ENCODE results near the gene EFCAB11. TPM values are rescaled to one million over a fixed set of nuclear protein-coding genes. Genes with fewer than 3 reads are reported as not detected.

EFCAB11 gene
- total RNA-seq, 1 donor from 2014 or later = 20.8 TPM

- Mint-ChIP-seq H3K9me3 (ENCODE audit: low read depth) (no peaks in the 10 kb centered on the region), H3K36me3 (ENCODE audit: insufficient read depth) (peaks cover 10% of the 10 kb centered on the region), H3K4me3 (ENCODE audit: low read depth) (no peak overlapping the region), H3K27me3 (no peaks in the 10 kb centered on the region), H3K4me1 (ENCODE audit: low read depth) (no peaks in the 10 kb centered on the region), H3K27ac (no peak overlapping the region)
- no peak for TF ChIP-seq CTCF (IDR thresholded peaks at IDR 0.05; ENCODE audit: unreplicated experiment)
- no peak for DNase-seq (ENCODE audit: low spot score, unreplicated experiment)
Observed at GRCh38 chr14:89927186-89927865, 27.2 kb downstream of the EFCAB11 start.

- peaks cover 10% of the 10 kb centered on the region for H3K36me3 Mint-ChIP-seq (ENCODE audit: insufficient read depth)
Observed at GRCh38 chr14:89926694-89927093, 27.8 kb downstream of the EFCAB11 start.

GRCh38 chr14:89924268-89924667 is 30.3 kb downstream of the EFCAB11 start:
- no peaks in the 10 kb centered on the region for H3K4me1 Mint-ChIP-seq (ENCODE audit: low read depth)
- no peaks in the 10 kb centered on the region for H3K27me3 Mint-ChIP-seq
- peaks cover 8% of the 10 kb centered on the region for H3K36me3 Mint-ChIP-seq (ENCODE audit: insufficient read depth)
- H3K27ac Mint-ChIP-seq = no peak overlapping the region
- no peak for TF ChIP-seq CTCF (IDR thresholded peaks at IDR 0.05; ENCODE audit: unreplicated experiment)
- H3K4me3 Mint-ChIP-seq (ENCODE audit: low read depth) = no peak overlapping the region
- no peak for DNase-seq (ENCODE audit: low spot score, unreplicated experiment)
- H3K9me3 Mint-ChIP-seq (ENCODE audit: low read depth) = no peaks in the 10 kb centered on the region

More at GRCh38 chr14:89926694-89927093, 27.8 kb downstream of the EFCAB11 start:
- H3K4me3 Mint-ChIP-seq (ENCODE audit: low read depth) = no peak overlapping the region
- no peaks in the 10 kb centered on the region for H3K4me1 Mint-ChIP-seq (ENCODE audit: low read depth)
- no peak for TF ChIP-seq CTCF (IDR thresholded peaks at IDR 0.05; ENCODE audit: unreplicated experiment)
- no peak for DNase-seq (ENCODE audit: low spot score, unreplicated experiment)
- H3K9me3 Mint-ChIP-seq (ENCODE audit: low read depth) = no peaks in the 10 kb centered on the region
- H3K27ac Mint-ChIP-seq = no peak overlapping the region
- no peaks in the 10 kb centered on the region for H3K27me3 Mint-ChIP-seq

- no peak for TF ChIP-seq CTCF (IDR thresholded peaks at IDR 0.05; ENCODE audit: unreplicated experiment)
- DNase-seq (ENCODE audit: low spot score, unreplicated experiment) = no peak
- Mint-ChIP-seq H3K27me3 (no peaks in the 10 kb centered on the region), H3K27ac (no peak overlapping the region), H3K4me1 (ENCODE audit: low read depth) (no peaks in the 10 kb centered on the region), H3K36me3 (ENCODE audit: insufficient read depth) (peaks cover 8% of the 10 kb centered on the region), H3K9me3 (ENCODE audit: low read depth) (no peaks in the 10 kb centered on the region), H3K4me3 (ENCODE audit: low read depth) (no peak overlapping the region)
Observed at GRCh38 chr14:89922031-89922907, 32.3 kb downstream of the EFCAB11 start.

- Mint-ChIP-seq H3K9me3 (ENCODE audit: low read depth) (no peaks in the 10 kb centered on the region), H3K27me3 (no peaks in the 10 kb centered on the region), H3K36me3 (ENCODE audit: insufficient read depth) (peaks cover 6% of the 10 kb centered on the region), H3K27ac (no peak overlapping the region), H3K4me3 (ENCODE audit: low read depth) (no peak overlapping the region), H3K4me1 (ENCODE audit: low read depth) (no peaks in the 10 kb centered on the region)
- TF ChIP-seq CTCF (IDR thresholded peaks at IDR 0.05; ENCODE audit: unreplicated experiment) = no peak
- DNase-seq (ENCODE audit: low spot score, unreplicated experiment) = no peak
Observed at GRCh38 chr14:89921346-89921745, 33.2 kb downstream of the EFCAB11 start.
